OCI-M1 (cell line): Measurements from ENCODE around the gene MZB1.
A peak's percentile ranks its signal among the peaks of the same experiment; 100 is the strongest.
"Not testable (repeated sequence)": the region's sequence is repeated elsewhere in the genome, so short reads cannot be mapped to it uniquely, and the experiment has no call there.

Source experiments
- DNase-seq: peaks from one replicate; lab custom pipeline; 2025; lab: John Stamatoyannopoulos, UW

Gene MZB1

GRCh38 chr5:139374909-139375308 is 14.8 kb downstream of the MZB1 start:
- DNase-seq, result no peak

DNA sequence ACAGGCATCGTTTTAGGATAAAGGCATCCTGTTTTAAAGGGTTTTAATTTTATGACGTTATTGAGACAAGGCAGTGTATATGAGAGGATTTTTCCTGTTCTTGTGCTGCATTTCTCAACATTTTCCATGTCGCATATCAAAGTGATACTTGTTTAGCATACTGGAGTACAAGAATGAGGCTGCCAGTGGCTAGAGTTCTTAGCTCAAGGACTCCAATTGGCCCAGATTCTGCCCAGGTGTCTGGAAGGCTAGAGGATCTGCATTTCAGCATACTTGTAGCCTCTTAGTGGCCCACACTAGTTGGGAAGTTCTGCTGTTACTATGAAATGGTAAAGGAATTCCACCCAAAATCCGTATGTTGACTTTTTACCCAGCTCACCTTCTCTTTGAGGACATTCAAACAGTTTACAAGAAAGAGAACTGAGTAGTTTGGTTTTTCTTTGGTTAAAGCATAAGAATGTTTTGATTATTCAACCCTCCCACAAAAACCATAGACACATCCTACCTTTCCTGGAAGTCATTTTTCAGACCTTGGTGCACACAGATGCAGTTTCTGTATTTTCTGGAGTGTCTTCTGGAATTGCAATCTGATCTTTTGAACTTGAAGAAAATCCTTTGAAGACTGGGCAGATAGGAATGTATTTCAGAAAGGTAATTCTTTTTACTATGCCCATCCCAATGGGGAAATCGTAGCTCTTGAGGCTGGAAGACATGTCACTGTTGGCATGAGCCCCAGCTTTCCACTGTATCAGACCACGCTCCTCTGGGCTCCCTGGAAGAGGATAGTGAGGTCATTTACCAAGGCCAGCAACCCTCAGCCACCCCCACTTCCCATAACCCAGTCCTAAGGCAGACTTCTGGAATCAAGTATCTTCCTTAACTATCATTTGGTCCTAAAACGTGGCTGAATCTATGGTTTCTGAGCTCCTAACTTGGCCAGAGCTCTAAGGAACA is 18.0 kb downstream of the MZB1 start:
- no peak for DNase-seq

DNA sequence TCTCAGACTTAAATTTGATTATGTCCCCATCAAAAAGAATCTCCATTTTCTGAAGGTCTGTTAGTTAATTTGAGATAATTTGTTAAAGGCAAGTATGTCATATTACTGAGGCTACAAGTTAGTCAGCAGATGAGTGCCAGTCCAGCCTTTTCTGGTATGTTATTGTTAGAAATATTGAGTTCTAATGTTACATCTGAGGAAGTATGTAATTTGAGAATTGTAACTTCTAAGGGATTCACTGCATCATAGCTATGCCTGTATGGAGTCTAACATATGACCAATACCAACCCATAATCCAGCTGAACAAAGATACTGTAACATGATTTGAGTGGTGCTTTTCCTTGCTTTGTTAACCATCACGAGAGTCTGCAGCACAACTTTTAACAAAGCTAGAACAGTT is 20.5 kb downstream of the MZB1 start:
- DNase-seq, result no peak

DNA sequence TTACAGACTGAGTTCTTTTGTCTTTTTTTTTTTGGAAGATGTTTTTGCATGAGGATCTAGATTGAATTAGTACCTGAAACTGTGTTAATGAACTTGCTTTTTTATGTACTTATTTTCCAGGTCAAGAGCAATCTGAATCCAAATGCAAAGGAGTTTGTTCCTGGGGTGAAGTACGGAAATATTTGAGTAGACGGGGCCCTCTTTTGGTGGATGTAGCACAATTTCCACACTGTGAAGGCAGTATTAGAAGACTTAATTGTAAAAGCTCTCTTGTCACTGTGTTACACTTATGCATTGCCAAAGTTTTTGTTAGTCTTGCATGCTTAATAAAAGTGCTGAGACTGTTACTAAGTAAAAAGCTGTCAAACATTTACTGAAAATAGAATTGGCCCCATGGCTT is 21.1 kb downstream of the MZB1 start:
- peak; percentile 9 for DNase-seq

DNA sequence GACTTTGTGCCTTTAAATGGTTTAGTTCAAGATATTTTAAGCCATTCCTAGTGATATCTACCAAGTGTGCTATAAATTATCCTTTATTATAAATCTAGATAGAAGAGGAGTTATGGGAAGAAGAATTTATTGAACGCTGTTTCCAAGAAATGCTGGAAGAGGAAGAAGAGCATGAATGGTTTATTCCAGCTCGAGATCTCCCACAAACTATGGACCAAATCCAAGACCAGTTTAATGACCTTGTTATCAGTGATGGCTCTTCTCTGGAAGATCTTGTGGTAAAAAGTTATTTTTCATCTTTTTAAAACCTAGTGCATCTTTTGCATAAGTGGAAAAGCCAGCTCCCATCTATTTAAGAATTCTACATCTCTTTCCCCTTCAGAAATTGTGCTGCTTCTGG is 25.2 kb downstream of the MZB1 start:
- no peak for DNase-seq

GRCh38 chr5:139363937-139364336 is 25.8 kb downstream of the MZB1 start:
- DNase-seq, result no peak

- DNase-seq, result no peak
Measured at GRCh38 chr5:139361835-139362429, 27.8 kb downstream of the MZB1 start.

DNA sequence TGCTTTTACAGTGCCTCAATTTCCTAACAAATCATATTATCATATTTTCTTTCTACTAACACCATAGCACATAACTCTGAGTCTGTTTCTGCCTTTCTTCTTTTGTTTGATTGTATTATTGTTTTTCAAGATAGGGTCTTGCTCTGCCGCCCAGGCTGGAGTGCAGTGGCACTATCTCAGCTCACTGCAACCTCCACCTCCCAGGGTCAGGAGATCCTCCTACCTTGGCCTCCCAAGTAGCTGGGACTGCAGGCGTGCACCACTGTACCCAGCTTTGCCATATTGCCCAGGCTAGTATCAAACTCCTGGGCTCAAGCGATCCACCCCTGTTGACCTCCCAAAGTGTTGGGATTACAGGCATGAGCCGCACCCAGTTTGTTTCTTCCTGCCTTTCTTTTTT is 29.3 kb downstream of the MZB1 start:
- DNase-seq, result no peak

GRCh38 chr5:139358064-139358463 is 31.6 kb downstream of the MZB1 start:
- DNase-seq, result no peak

- not testable (repeated sequence) for DNase-seq
Measured at GRCh38 chr5:139355900-139356299, 33.8 kb downstream of the MZB1 start.

DNA sequence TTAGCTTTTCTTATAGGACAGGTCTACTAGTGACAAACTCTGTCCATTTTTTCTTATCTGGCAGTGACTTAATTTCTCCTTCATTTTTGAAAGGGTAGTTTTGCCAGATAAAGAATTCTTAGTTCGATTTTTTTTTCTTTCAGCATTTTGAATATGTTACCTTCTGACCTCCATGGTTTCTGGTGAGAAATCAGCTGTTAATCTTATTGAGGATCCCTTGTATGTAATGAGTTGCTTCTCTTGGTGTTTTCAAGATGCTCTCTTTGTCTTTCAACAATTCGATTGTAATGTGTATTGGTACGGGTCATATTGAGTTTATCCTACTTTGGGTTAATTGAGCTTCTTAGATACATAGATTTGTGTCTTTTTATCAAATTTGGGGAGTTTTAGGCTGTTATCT is 35.5 kb downstream of the MZB1 start:
- no peak for DNase-seq

- DNase-seq, result not testable (repeated sequence)
Measured at GRCh38 chr5:139347863-139348262, 41.9 kb downstream of the MZB1 start.

DNA sequence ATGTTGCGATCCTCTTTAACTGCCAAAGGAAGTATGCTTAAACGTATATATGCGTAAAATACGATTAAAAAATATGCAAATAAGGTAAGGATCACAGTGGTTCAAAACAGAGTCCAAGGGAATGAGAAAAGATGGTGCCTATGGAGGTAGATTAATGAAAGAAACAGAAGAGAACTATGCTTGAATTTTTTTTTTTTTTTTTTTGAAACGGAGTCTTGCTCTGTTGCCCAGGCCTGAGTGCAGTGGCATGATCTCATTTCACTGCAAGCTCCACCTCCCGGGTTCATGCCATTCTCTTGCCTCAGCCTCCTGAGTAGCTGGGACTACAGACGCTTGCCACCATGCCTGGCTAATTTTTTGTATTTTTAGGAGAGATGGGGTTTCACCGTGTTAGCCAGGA is 44.3 kb downstream of the MZB1 start:
- not testable (repeated sequence) for DNase-seq

DNA sequence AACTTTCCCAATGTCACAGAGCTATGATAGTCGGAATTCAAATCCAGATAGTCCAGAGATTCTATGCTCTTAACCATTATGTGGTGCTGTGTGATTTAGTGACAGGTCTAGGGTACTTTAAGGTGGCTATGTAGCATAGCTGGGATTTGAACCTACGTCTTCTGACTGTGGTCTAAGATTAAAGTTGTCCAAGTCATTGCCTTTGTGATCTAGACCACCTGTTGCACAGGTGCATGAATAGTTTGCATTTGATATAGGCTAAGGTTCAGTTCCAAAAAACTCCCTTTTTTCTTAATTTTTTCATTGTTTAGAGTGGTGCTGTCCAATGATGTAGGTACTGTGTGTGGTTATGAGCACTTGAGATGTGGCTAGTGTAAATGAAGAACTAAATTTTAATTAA is 45.5 kb downstream of the MZB1 start:
- no peak for DNase-seq

DNA sequence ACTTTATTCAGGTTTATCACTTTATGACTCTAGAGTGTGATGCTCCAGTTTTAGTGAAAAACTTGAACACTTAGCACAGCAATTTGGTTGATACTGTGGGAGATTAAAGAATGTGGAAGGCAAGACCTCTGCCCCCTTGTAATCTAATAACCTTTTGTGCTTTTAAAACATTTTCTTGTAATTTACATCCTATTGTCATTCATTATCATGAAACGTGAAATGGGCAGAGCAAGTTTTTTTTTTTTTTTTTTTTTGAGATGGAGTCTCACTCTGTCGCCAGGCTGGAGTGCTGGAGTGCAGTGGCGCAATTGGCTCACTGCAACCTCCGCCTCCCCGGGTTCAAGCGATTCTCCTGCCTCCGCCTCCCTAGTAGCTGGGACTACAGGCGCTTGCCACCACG is 46.2 kb downstream of the MZB1 start:
- DNase-seq, result no peak

DNA sequence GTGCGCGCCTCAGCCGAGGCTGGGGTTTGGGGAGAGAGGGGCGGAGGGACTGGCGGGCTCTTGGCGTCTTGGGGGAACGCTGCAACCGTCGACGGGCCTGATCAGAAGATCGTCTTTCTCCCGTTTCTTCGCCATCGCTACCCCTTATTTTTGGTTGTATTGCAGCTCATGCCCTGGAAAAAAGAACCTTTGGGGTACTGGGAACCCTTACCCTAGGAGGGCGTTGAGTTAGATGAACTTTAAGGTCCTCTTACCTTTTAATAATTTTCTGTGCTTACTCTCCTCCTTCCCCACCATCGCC is 47.3 kb downstream of the MZB1 start:
- no peak for DNase-seq

DNA sequence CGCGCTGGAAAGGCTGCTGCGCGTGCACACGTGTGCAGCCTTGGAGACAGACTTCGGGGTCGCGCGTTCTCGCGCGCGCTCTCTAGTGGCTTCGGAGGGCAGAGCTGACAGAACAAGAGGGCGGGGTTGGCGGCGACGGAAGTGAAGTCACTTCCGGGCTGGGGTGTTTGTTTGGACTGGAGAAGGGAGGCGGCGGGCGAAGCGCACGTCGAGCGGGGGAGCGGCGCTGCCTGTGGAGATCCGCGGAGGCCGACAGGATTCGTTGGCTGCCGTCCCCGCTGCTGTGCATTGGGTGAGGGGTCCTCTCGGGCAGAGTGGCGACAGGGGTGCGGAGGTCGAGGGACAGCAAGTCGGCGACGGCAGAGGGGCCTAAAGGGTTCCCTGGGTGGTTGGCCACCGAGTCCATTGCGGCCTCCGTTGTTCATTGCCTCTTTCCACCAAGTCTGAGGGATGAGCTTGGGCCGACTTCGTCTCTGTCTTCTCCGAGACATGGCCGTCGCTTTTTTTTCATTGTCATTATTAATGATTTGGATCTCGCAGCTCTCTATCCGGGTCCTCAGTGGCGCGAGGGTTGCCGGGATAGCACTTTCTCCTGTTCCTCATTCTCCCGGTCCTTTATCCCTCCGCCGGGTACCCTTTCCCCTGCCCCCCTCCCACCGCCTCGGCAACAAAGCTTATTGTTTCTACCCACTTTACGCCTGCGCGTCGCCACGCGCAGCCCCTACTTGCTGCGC is 47.9 kb downstream of the MZB1 start, which contains the start of gene PAIP2:
TSS of gene PAIP2 (plus strand) at position 166 of the 734 bp plus-strand sequence. CDS start 21,931 bp downstream, outside the sequence.
- DNase-seq, result peak; percentile 98

DNA sequence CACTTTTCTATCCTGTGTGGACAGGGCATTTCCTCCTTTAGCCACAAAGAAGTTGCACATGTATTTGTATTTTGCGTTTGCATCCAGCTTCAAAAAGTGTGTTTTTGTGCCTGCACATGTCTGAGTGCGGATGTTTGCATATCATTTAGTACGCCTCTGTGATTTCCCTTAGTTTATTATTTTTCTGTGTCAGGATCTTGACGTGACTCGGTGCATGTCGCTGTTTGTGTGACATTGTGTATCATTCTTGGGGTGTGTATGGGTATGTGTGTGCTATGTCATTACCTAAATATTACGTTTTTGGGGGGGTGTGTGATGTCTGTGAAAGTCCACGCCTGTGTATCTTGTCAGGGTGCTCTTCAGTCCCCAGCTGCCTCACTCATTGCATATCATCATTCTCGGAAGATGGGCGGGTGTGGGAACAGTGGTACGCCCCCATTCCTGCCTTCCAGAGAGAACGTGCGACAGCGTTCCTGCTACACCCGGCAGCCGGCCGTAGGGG is 48.5 kb downstream of the MZB1 start:
- DNase-seq, result no peak

GRCh38 chr5:139340051-139340450 is 49.7 kb downstream of the MZB1 start:
- DNase-seq, result no peak
